GM23338 (cell line): ENCODE data around the gene PTH1R.

Experiments used
- CREB1 ChIP-seq: fragments of 250-450 bp; sonication (Bioruptor Pico); IDR thresholded peaks from 2 replicates; pipeline ENCODE4 v1.5.0; 2020; ENCODE audit warnings: low read depth, mild to moderate bottlenecking, moderate library complexity
- EZH2 ChIP-seq: fragments of 200-600 bp; sonication (generic); IDR thresholded peaks from one replicate; pipeline ENCODE4 v1.8.0; 2017; ENCODE audit warnings: antibody characterized with exemption, mild to moderate bottlenecking, low read depth; ENCODE audit not compliant: unreplicated experiment
- EZH2phosphoT487 ChIP-seq: fragments of 200-600 bp; sonication (generic); IDR thresholded peaks from one replicate; pipeline ENCODE4 v1.8.1; 2018; ENCODE audit warnings: antibody characterized with exemption; ENCODE audit not compliant: unreplicated experiment
- JUNB ChIP-seq: IDR thresholded peaks from one replicate; pipeline ENCODE4 v1.6.1; 2016; ENCODE audit warnings: antibody characterized with exemption; ENCODE audit not compliant: unreplicated experiment
- NANOG ChIP-seq: IDR thresholded peaks from 2 replicates; pipeline ENCODE4 v1.6.1; 2016; ENCODE audit warnings: antibody characterized with exemption, borderline replicate concordance
- POLR2AphosphoS5 ChIP-seq: IDR thresholded peaks from 2 replicates; pipeline ENCODE4 v1.6.1; 2016; ENCODE audit warnings: antibody characterized with exemption, low read depth
- STAT1 ChIP-seq: IDR thresholded peaks from one replicate; pipeline ENCODE4 v1.6.1; 2016; ENCODE audit warnings: antibody characterized with exemption; ENCODE audit not compliant: unreplicated experiment
- ZNF114 ChIP-seq: fragments of 250-450 bp; sonication (Bioruptor Pico); IDR thresholded peaks from 2 replicates; pipeline ENCODE4 v1.5.0; 2020; ENCODE audit warnings: mild to moderate bottlenecking, moderate library complexity
- ZNF331 ChIP-seq: fragments of 250-450 bp; sonication (Bioruptor Pico); IDR thresholded peaks from 2 replicates; pipeline ENCODE4 v1.5.0; 2020; ENCODE audit warnings: low read depth, mild to moderate bottlenecking, moderate library complexity
- TF ChIP-seq, protein P1 (sequence below), 2 experiments: fragments of 200-600 bp in 1 of 2; sonication (generic) in 1 of 2; conservative IDR thresholded peaks; 2 replicates each; pipeline versions ENCODE4 v1.5.1 to v1.6.1; 2016 to 2017; ENCODE audit warnings: antibody characterized with exemption in 2 of 2, low read depth in 2 of 2, mild to moderate bottlenecking in 2 of 2, moderate library complexity in 1 of 2
- TF ChIP-seq, protein P2 (sequence below): IDR thresholded peaks from one replicate; pipeline ENCODE4 v1.6.1; 2018; ENCODE audit warnings: antibody characterized with exemption; ENCODE audit not compliant: unreplicated experiment
- TF ChIP-seq, protein P3 (sequence below): fragments of 250-450 bp; sonication (Bioruptor Pico); IDR thresholded peaks from 2 replicates; pipeline ENCODE4 v1.5.0; 2020; ENCODE audit warnings: mild to moderate bottlenecking, moderate library complexity
- TF ChIP-seq, protein P4 (sequence below): IDR thresholded peaks from 2 replicates; pipeline ENCODE4 v1.6.1; 2016; ENCODE audit warnings: antibody characterized with exemption

DNA sequence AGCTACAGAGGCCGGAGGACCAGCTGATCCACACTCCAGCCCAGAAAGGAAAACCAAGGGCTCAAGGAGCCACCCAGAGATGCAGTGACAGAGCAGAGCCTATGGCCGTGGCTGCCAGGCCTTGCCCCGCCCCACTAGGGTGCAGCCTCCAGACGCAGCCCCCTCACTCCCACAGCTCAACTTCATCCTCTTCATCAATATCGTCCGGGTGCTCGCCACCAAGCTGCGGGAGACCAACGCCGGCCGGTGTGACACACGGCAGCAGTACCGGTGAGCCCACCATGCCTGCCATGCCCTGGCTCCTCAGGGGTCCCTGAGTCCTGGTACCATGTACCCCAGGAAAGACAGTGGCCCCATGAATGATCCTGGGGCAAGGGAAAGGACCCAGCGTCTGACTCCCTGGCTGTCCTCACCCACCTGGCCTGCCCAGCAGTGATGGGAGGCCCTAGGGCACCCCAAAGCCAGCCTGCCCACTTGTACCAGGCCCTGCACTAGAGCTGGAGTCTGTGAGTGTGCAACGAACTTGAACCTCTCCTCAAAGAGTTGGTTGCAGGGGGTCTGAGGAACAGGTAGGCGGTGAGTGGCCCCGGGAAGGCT, 24.2 kb downstream of the PTH1R start:
- TF ChIP-seq, protein P1, sequence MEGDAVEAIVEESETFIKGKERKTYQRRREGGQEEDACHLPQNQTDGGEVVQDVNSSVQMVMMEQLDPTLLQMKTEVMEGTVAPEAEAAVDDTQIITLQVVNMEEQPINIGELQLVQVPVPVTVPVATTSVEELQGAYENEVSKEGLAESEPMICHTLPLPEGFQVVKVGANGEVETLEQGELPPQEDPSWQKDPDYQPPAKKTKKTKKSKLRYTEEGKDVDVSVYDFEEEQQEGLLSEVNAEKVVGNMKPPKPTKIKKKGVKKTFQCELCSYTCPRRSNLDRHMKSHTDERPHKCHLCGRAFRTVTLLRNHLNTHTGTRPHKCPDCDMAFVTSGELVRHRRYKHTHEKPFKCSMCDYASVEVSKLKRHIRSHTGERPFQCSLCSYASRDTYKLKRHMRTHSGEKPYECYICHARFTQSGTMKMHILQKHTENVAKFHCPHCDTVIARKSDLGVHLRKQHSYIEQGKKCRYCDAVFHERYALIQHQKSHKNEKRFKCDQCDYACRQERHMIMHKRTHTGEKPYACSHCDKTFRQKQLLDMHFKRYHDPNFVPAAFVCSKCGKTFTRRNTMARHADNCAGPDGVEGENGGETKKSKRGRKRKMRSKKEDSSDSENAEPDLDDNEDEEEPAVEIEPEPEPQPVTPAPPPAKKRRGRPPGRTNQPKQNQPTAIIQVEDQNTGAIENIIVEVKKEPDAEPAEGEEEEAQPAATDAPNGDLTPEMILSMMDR (conservative IDR thresholded peaks at IDR 0.05; ENCODE audit: low read depth in 2 of 2): no peak
- TF ChIP-seq, protein P2, sequence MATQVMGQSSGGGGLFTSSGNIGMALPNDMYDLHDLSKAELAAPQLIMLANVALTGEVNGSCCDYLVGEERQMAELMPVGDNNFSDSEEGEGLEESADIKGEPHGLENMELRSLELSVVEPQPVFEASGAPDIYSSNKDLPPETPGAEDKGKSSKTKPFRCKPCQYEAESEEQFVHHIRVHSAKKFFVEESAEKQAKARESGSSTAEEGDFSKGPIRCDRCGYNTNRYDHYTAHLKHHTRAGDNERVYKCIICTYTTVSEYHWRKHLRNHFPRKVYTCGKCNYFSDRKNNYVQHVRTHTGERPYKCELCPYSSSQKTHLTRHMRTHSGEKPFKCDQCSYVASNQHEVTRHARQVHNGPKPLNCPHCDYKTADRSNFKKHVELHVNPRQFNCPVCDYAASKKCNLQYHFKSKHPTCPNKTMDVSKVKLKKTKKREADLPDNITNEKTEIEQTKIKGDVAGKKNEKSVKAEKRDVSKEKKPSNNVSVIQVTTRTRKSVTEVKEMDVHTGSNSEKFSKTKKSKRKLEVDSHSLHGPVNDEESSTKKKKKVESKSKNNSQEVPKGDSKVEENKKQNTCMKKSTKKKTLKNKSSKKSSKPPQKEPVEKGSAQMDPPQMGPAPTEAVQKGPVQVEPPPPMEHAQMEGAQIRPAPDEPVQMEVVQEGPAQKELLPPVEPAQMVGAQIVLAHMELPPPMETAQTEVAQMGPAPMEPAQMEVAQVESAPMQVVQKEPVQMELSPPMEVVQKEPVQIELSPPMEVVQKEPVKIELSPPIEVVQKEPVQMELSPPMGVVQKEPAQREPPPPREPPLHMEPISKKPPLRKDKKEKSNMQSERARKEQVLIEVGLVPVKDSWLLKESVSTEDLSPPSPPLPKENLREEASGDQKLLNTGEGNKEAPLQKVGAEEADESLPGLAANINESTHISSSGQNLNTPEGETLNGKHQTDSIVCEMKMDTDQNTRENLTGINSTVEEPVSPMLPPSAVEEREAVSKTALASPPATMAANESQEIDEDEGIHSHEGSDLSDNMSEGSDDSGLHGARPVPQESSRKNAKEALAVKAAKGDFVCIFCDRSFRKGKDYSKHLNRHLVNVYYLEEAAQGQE: no peak
- TF ChIP-seq POLR2AphosphoS5 (no peak), JUNB (no peak), EZH2 (no peak), CREB1 (CRISPR knock-in tag) (no peak), EZH2phosphoT487 (no peak), NANOG (no peak), STAT1 (no peak), ZNF331 (CRISPR knock-in tag) (no peak), ZNF114 (CRISPR knock-in tag) (no peak)
- TF ChIP-seq, protein P3, sequence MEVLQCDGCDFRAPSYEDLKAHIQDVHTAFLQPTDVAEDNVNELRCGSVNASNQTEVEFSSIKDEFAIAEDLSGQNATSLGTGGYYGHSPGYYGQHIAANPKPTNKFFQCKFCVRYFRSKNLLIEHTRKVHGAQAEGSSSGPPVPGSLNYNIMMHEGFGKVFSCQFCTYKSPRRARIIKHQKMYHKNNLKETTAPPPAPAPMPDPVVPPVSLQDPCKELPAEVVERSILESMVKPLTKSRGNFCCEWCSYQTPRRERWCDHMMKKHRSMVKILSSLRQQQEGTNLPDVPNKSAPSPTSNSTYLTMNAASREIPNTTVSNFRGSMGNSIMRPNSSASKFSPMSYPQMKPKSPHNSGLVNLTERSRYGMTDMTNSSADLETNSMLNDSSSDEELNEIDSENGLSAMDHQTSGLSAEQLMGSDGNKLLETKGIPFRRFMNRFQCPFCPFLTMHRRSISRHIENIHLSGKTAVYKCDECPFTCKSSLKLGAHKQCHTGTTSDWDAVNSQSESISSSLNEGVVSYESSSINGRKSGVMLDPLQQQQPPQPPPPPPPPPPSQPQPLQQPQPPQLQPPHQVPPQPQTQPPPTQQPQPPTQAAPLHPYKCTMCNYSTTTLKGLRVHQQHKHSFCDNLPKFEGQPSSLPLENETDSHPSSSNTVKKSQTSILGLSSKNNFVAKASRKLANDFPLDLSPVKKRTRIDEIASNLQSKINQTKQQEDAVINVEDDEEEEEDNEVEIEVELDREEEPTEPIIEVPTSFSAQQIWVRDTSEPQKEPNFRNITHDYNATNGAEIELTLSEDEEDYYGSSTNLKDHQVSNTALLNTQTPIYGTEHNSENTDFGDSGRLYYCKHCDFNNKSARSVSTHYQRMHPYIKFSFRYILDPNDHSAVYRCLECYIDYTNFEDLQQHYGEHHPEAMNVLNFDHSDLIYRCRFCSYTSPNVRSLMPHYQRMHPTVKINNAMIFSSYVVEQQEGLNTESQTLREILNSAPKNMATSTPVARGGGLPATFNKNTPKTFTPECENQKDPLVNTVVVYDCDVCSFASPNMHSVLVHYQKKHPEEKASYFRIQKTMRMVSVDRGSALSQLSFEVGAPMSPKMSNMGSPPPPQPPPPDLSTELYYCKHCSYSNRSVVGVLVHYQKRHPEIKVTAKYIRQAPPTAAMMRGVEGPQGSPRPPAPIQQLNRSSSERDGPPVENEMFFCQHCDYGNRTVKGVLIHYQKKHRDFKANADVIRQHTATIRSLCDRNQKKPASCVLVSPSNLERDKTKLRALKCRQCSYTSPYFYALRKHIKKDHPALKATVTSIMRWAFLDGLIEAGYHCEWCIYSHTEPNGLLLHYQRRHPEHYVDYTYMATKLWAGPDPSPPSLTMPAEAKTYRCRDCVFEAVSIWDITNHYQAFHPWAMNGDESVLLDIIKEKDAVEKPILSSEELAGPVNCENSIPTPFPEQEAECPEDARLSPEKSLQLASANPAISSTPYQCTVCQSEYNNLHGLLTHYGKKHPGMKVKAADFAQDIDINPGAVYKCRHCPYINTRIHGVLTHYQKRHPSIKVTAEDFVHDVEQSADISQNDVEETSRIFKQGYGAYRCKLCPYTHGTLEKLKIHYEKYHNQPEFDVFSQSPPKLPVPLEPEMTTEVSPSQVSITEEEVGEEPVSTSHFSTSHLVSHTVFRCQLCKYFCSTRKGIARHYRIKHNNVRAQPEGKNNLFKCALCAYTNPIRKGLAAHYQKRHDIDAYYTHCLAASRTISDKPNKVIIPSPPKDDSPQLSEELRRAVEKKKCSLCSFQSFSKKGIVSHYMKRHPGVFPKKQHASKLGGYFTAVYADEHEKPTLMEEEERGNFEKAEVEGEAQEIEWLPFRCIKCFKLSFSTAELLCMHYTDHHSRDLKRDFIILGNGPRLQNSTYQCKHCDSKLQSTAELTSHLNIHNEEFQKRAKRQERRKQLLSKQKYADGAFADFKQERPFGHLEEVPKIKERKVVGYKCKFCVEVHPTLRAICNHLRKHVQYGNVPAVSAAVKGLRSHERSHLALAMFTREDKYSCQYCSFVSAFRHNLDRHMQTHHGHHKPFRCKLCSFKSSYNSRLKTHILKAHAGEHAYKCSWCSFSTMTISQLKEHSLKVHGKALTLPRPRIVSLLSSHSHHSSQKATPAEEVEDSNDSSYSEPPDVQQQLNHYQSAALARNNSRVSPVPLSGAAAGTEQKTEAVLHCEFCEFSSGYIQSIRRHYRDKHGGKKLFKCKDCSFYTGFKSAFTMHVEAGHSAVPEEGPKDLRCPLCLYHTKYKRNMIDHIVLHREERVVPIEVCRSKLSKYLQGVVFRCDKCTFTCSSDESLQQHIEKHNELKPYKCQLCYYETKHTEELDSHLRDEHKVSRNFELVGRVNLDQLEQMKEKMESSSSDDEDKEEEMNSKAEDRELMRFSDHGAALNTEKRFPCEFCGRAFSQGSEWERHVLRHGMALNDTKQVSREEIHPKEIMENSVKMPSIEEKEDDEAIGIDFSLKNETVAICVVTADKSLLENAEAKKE (CRISPR knock-in tag): no peak
- TF ChIP-seq, protein P4, sequence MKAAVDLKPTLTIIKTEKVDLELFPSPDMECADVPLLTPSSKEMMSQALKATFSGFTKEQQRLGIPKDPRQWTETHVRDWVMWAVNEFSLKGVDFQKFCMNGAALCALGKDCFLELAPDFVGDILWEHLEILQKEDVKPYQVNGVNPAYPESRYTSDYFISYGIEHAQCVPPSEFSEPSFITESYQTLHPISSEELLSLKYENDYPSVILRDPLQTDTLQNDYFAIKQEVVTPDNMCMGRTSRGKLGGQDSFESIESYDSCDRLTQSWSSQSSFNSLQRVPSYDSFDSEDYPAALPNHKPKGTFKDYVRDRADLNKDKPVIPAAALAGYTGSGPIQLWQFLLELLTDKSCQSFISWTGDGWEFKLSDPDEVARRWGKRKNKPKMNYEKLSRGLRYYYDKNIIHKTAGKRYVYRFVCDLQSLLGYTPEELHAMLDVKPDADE: no peak
